DMS153 treated with DMSO at 0.1 percent for 48 hours (cell line): ENCODE measurements around the gene KCNJ14.
"Not testable (repeated sequence)": the region's sequence is repeated elsewhere in the genome, so short reads cannot be mapped to it uniquely, and the experiment has no call there.

Source experiments
- DNase-seq: peaks from one replicate; lab custom pipeline; 2025; ENCODE audit not compliant: unreplicated experiment; lab: John Stamatoyannopoulos, UW

The KCNJ14 gene

GRCh38 chr19:48487948-48488347 is 32.6 kb downstream of the KCNJ14 start:
- DNase-seq: no peak

- not testable (repeated sequence) for DNase-seq
These were observed 33.1 kb downstream of the KCNJ14 start for GRCh38 chr19:48488478-48488877.

- peak; percentile 43 for DNase-seq
These were observed 34.3 kb downstream of the KCNJ14 start for GRCh38 chr19:48489608-48490216.

- no peak for DNase-seq
These were observed 35.8 kb downstream of the KCNJ14 start for GRCh38 chr19:48490981-48491792.

GRCh38 chr19:48491793-48492123 is 36.4 kb downstream of the KCNJ14 start:
- DNase-seq: no peak

- DNase-seq: peak; percentile 99
These were observed 37.7 kb downstream of the KCNJ14 start for GRCh38 chr19:48492925-48493717.

- no peak for DNase-seq
These were observed 38.5 kb downstream of the KCNJ14 start for GRCh38 chr19:48493718-48494401.

GRCh38 chr19:48495396-48495795 is 40.0 kb downstream of the KCNJ14 start:
- no peak for DNase-seq

- no peak for DNase-seq
These were observed 41.8 kb downstream of the KCNJ14 start for GRCh38 chr19:48496959-48497727.

- DNase-seq: no peak
These were observed 42.6 kb downstream of the KCNJ14 start for GRCh38 chr19:48497728-48498594.

GRCh38 chr19:48498595-48499311 is 43.4 kb downstream of the KCNJ14 start:
- DNase-seq: no peak

GRCh38 chr19:48499316-48500090 is 44.1 kb downstream of the KCNJ14 start:
- no peak for DNase-seq

- DNase-seq: no peak
These were observed 45.6 kb downstream of the KCNJ14 start for GRCh38 chr19:48500830-48501493.

GRCh38 chr19:48501494-48502349 is 46.3 kb downstream of the KCNJ14 start:
- DNase-seq: peak; percentile 93

- DNase-seq: no peak
These were observed 47.1 kb downstream of the KCNJ14 start for GRCh38 chr19:48502350-48503018.

GRCh38 chr19:48506138-48506733 is 50.9 kb downstream of the KCNJ14 start:
- DNase-seq: peak; percentile 6
